ENCODE results near the gene DEFB128.
"Not testable (repeated sequence)": the region's sequence is repeated elsewhere in the genome, so short reads cannot be mapped to it uniquely, and the experiment has no call there.

The DEFB128 gene

GRCh38 chr20:203630-204029 is 14.1 kb upstream of the DEFB128 start:
- H3K9me3 Mint-ChIP-seq (ENCODE audit: low read depth); H3K4me3 Mint-ChIP-seq; H3K27me3 Mint-ChIP-seq; H3K27ac Mint-ChIP-seq; H3K36me3 Mint-ChIP-seq; H3K4me1 Mint-ChIP-seq (ENCODE audit: low read depth): not testable (repeated sequence)

- Mint-ChIP-seq H3K27ac (no peak overlapping the region), H3K9me3 (ENCODE audit: low read depth) (no peaks in the 10 kb centered on the region), H3K36me3 (no peaks in the 10 kb centered on the region), H3K4me3 (no peak overlapping the region), H3K4me1 (ENCODE audit: low read depth) (no peaks in the 10 kb centered on the region), H3K27me3 (peaks cover 8% of the 10 kb centered on the region)
Observed at GRCh38 chr20:199996-200395, 10.5 kb upstream of the DEFB128 start.

- no peaks in the 10 kb centered on the region for H3K4me1 Mint-ChIP-seq (ENCODE audit: low read depth)
- no peaks in the 10 kb centered on the region for H3K36me3 Mint-ChIP-seq
- no peak overlapping the region for H3K4me3 Mint-ChIP-seq
- no peaks in the 10 kb centered on the region for H3K9me3 Mint-ChIP-seq (ENCODE audit: low read depth)
- no peak overlapping the region for H3K27ac Mint-ChIP-seq
- H3K27me3 Mint-ChIP-seq: peaks cover 8% of the 10 kb centered on the region
Observed at GRCh38 chr20:198225-198624, 8.7 kb upstream of the DEFB128 start.

- H3K27ac Mint-ChIP-seq: no peak overlapping the region
- peaks cover 5% of the 10 kb centered on the region for H3K36me3 Mint-ChIP-seq
- peaks cover 13% of the 10 kb centered on the region for H3K9me3 Mint-ChIP-seq (ENCODE audit: low read depth)
- H3K27me3 Mint-ChIP-seq: peaks cover 35% of the 10 kb centered on the region
- no peaks in the 10 kb centered on the region for H3K4me1 Mint-ChIP-seq (ENCODE audit: low read depth)
- no peak overlapping the region for H3K4me3 Mint-ChIP-seq
Observed at GRCh38 chr20:187733-188132, 1.8 kb downstream of the DEFB128 start.

GRCh38 chr20:184288-184687 is 5.2 kb downstream of the DEFB128 start:
- Mint-ChIP-seq H3K27ac (no peak overlapping the region), H3K4me1 (ENCODE audit: low read depth) (no peaks in the 10 kb centered on the region), H3K9me3 (ENCODE audit: low read depth) (peaks cover 13% of the 10 kb centered on the region), H3K36me3 (peaks cover 5% of the 10 kb centered on the region), H3K27me3 (peaks cover 33% of the 10 kb centered on the region), H3K4me3 (no peak overlapping the region)

GRCh38 chr20:168876-169275 is 20.6 kb downstream of the DEFB128 start:
- H3K4me3 Mint-ChIP-seq: no peak overlapping the region
- H3K36me3 Mint-ChIP-seq: no peaks in the 10 kb centered on the region
- no peaks in the 10 kb centered on the region for H3K9me3 Mint-ChIP-seq (ENCODE audit: low read depth)
- no peaks in the 10 kb centered on the region for H3K4me1 Mint-ChIP-seq (ENCODE audit: low read depth)
- H3K27me3 Mint-ChIP-seq: peaks cover 4% of the 10 kb centered on the region
- no peak overlapping the region for H3K27ac Mint-ChIP-seq

GRCh38 chr20:164618-165017 is 24.9 kb downstream of the DEFB128 start:
- Mint-ChIP-seq H3K36me3 (no peaks in the 10 kb centered on the region), H3K4me3 (no peak overlapping the region), H3K27ac (no peak overlapping the region), H3K4me1 (ENCODE audit: low read depth) (no peaks in the 10 kb centered on the region), H3K27me3 (peaks cover 8% of the 10 kb centered on the region), H3K9me3 (ENCODE audit: low read depth) (no peaks in the 10 kb centered on the region)

GRCh38 chr20:157154-157553 is 32.4 kb downstream of the DEFB128 start, which contains the start of gene DEFB127:
DEFB127 (plus strand) TSS chr20:157454; CDS start chr20:157545, 91 bp downstream.
- H3K36me3 Mint-ChIP-seq: no peaks in the 10 kb centered on the region

GRCh38 chr20:152131-152530 is 37.4 kb downstream of the DEFB128 start:
- Mint-ChIP-seq H3K27ac (no peak overlapping the region), H3K27me3 (peaks cover 12% of the 10 kb centered on the region), H3K9me3 (ENCODE audit: low read depth) (no peaks in the 10 kb centered on the region), H3K4me1 (ENCODE audit: low read depth) (no peaks in the 10 kb centered on the region), H3K36me3 (peaks cover 2% of the 10 kb centered on the region), H3K4me3 (no peak overlapping the region)

More at GRCh38 chr20:157154-157553, 32.4 kb downstream of the DEFB128 start, which contains the start of gene DEFB127:
- Mint-ChIP-seq H3K27me3 (peaks cover 12% of the 10 kb centered on the region), H3K9me3 (ENCODE audit: low read depth) (no peaks in the 10 kb centered on the region), H3K27ac (no peak within 1 kb of the TSS), H3K4me1 (ENCODE audit: low read depth) (no peaks in the 10 kb centered on the region), H3K4me3 (no peak within 1 kb of the TSS)

GRCh38 chr20:145877-146276 is 43.6 kb downstream of the DEFB128 start:
- Mint-ChIP-seq H3K36me3 (peaks cover 2% of the 10 kb centered on the region), H3K4me3 (no peak overlapping the region), H3K27me3 (peaks cover 19% of the 10 kb centered on the region), H3K4me1 (ENCODE audit: low read depth) (no peaks in the 10 kb centered on the region), H3K9me3 (ENCODE audit: low read depth) (no peaks in the 10 kb centered on the region), H3K27ac (no peak overlapping the region)

GRCh38 chr20:142290-142689 is 47.2 kb downstream of the DEFB128 start, which contains the start of gene DEFB126:
DEFB126 (plus strand) TSS chr20:142590; CDS start chr20:142629, 39 bp downstream.
- H3K9me3 Mint-ChIP-seq (ENCODE audit: low read depth): peaks cover 3% of the 10 kb centered on the region
- no peak within 1 kb of the TSS for H3K4me3 Mint-ChIP-seq
- H3K36me3 Mint-ChIP-seq: no peaks in the 10 kb centered on the region
- H3K4me1 Mint-ChIP-seq (ENCODE audit: low read depth): no peaks in the 10 kb centered on the region
- peaks cover 27% of the 10 kb centered on the region for H3K27me3 Mint-ChIP-seq
- H3K27ac Mint-ChIP-seq: no peak within 1 kb of the TSS
